HepG2 (cell line): Measurements from ENCODE around the gene PRSS16.

ENCODE experiments used
- CHD2 ChIP-seq: IDR thresholded peaks from 2 replicates; pipeline ENCODE4 v1.6.1; 2011; ENCODE audit warnings: low read depth, low read length, improper control_type of control experiment
- EZH2 ChIP-seq: conservative IDR thresholded peaks from 2 replicates; pipeline ENCODE4 v1.6.1; 2012; ENCODE audit warnings: mild to moderate bottlenecking, low read depth, low read length, moderate library complexity
- KDM5B ChIP-seq: sonication (generic); formaldehyde crosslinking; IDR thresholded peaks from 2 replicates; pipeline ENCODE4 v1.4.0; 2020; ENCODE audit warnings: missing genetic modification reagents, mild to moderate bottlenecking, borderline replicate concordance
- POLR2A ChIP-seq, 2 experiments: IDR thresholded peaks; 2 replicates each; pipeline ENCODE4 v1.6.1; 2011; ENCODE audit warnings: low read depth in 2 of 2, low read length in 2 of 2, mild to moderate bottlenecking in 1 of 2, moderate library complexity in 1 of 2; ENCODE audit not compliant: insufficient read depth in 1 of 2
- POLR2AphosphoS5 ChIP-seq: IDR thresholded peaks from 2 replicates; pipeline ENCODE4 v1.6.1; 2012; ENCODE audit warnings: low read depth, low read length
- RBFOX2 ChIP-seq: fragments of 200-400 bp; formaldehyde crosslinking; IDR thresholded peaks from 2 replicates; pipeline ENCODE4 v1.6.1; 2017; ENCODE audit warnings: low read depth, mild to moderate bottlenecking, low read length
- ZNF674 ChIP-seq: sonication (generic); formaldehyde crosslinking; IDR thresholded peaks from 2 replicates; pipeline ENCODE4 v1.5.0; 2020; ENCODE audit warnings: low read depth, mild to moderate bottlenecking, missing genetic modification reagents
- ZNF768 ChIP-seq: sonication (generic); formaldehyde crosslinking; IDR thresholded peaks from 2 replicates; pipeline ENCODE4 v1.4.0; 2020; ENCODE audit warnings: missing genetic modification reagents
- ZNF850 ChIP-seq: sonication (generic); formaldehyde crosslinking; conservative IDR thresholded peaks from 2 replicates; pipeline ENCODE4 v1.9.0; 2021; ENCODE audit warnings: mild to moderate bottlenecking, missing genetic modification reagents
- TF ChIP-seq, protein P1 (sequence below): sonication (generic); formaldehyde crosslinking; IDR thresholded peaks from 2 replicates; pipeline ENCODE4 v1.4.0; 2020; ENCODE audit warnings: missing genetic modification reagents
- TF ChIP-seq, protein P2 (sequence below): sonication (generic); formaldehyde crosslinking; IDR thresholded peaks from 2 replicates; pipeline ENCODE4 v1.8.1; 2022; ENCODE audit warnings: mild to moderate bottlenecking, missing genetic modification reagents
- TF ChIP-seq, protein P3 (sequence below): sonication (generic); formaldehyde crosslinking; IDR thresholded peaks from 2 replicates; pipeline ENCODE4 v1.4.0; 2020; ENCODE audit warnings: missing genetic modification reagents
- TF ChIP-seq, protein P4 (sequence below): sonication (generic); formaldehyde crosslinking; IDR thresholded peaks from 2 replicates; pipeline ENCODE4 v1.5.0; 2020; ENCODE audit warnings: mild to moderate bottlenecking, missing genetic modification reagents
- TF ChIP-seq, protein P5 (sequence below): sonication (generic); formaldehyde crosslinking; IDR thresholded peaks from 2 replicates; pipeline ENCODE4 v1.5.0; 2020; ENCODE audit warnings: mild to moderate bottlenecking, missing genetic modification reagents, moderate library complexity

DNA sequence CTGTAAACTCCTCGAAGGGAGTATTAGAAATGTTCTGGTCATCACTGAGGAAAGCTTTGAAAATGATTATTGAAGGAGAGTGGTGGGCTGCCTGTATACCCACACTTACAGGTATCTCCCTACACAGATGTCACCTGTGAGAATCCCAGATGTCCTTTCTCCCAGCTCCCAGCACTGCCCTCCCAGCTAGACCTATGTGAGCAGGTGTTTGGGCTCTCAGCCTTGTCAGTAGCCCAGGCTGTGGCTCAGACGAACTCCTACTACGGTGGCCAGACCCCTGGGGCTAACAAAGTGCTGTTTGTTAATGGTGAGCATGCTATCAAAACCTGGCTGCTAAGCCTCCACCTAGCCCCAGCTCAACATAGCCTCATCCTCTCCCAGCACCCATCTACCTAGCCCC is 7.1 kb downstream of the PRSS16 start:
- TF ChIP-seq, protein P1, sequence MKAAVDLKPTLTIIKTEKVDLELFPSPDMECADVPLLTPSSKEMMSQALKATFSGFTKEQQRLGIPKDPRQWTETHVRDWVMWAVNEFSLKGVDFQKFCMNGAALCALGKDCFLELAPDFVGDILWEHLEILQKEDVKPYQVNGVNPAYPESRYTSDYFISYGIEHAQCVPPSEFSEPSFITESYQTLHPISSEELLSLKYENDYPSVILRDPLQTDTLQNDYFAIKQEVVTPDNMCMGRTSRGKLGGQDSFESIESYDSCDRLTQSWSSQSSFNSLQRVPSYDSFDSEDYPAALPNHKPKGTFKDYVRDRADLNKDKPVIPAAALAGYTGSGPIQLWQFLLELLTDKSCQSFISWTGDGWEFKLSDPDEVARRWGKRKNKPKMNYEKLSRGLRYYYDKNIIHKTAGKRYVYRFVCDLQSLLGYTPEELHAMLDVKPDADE (CRISPR knock-in tag) = no peak
- TF ChIP-seq KDM5B = no peak
- TF ChIP-seq RBFOX2 = no peak
- TF ChIP-seq CHD2 = no peak
- no peak for TF ChIP-seq ZNF768 (CRISPR knock-in tag)
- TF ChIP-seq EZH2 = no peak
- no peak for TF ChIP-seq ZNF674 (CRISPR knock-in tag)
- TF ChIP-seq, protein P2, sequence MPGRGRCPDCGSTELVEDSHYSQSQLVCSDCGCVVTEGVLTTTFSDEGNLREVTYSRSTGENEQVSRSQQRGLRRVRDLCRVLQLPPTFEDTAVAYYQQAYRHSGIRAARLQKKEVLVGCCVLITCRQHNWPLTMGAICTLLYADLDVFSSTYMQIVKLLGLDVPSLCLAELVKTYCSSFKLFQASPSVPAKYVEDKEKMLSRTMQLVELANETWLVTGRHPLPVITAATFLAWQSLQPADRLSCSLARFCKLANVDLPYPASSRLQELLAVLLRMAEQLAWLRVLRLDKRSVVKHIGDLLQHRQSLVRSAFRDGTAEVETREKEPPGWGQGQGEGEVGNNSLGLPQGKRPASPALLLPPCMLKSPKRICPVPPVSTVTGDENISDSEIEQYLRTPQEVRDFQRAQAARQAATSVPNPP (CRISPR knock-in tag) = no peak
- no peak for TF ChIP-seq POLR2A (IDR thresholded peaks at IDR 0.05; ENCODE audit: insufficient read depth in 1 of 2, low read depth in 2 of 2, low read length in 2 of 2)
- TF ChIP-seq, protein P3, sequence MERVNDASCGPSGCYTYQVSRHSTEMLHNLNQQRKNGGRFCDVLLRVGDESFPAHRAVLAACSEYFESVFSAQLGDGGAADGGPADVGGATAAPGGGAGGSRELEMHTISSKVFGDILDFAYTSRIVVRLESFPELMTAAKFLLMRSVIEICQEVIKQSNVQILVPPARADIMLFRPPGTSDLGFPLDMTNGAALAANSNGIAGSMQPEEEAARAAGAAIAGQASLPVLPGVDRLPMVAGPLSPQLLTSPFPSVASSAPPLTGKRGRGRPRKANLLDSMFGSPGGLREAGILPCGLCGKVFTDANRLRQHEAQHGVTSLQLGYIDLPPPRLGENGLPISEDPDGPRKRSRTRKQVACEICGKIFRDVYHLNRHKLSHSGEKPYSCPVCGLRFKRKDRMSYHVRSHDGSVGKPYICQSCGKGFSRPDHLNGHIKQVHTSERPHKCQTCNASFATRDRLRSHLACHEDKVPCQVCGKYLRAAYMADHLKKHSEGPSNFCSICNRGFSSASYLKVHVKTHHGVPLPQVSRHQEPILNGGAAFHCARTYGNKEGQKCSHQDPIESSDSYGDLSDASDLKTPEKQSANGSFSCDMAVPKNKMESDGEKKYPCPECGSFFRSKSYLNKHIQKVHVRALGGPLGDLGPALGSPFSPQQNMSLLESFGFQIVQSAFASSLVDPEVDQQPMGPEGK = no peak
- no peak for TF ChIP-seq POLR2AphosphoS5
- TF ChIP-seq, protein P4, sequence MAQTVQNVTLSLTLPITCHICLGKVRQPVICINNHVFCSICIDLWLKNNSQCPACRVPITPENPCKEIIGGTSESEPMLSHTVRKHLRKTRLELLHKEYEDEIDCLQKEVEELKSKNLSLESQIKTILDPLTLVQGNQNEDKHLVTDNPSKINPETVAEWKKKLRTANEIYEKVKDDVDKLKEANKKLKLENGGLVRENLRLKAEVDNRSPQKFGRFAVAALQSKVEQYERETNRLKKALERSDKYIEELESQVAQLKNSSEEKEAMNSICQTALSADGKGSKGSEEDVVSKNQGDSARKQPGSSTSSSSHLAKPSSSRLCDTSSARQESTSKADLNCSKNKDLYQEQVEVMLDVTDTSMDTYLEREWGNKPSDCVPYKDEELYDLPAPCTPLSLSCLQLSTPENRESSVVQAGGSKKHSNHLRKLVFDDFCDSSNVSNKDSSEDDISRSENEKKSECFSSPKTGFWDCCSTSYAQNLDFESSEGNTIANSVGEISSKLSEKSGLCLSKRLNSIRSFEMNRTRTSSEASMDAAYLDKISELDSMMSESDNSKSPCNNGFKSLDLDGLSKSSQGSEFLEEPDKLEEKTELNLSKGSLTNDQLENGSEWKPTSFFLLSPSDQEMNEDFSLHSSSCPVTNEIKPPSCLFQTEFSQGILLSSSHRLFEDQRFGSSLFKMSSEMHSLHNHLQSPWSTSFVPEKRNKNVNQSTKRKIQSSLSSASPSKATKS = no peak
- no peak for TF ChIP-seq ZNF850
- TF ChIP-seq, protein P5, sequence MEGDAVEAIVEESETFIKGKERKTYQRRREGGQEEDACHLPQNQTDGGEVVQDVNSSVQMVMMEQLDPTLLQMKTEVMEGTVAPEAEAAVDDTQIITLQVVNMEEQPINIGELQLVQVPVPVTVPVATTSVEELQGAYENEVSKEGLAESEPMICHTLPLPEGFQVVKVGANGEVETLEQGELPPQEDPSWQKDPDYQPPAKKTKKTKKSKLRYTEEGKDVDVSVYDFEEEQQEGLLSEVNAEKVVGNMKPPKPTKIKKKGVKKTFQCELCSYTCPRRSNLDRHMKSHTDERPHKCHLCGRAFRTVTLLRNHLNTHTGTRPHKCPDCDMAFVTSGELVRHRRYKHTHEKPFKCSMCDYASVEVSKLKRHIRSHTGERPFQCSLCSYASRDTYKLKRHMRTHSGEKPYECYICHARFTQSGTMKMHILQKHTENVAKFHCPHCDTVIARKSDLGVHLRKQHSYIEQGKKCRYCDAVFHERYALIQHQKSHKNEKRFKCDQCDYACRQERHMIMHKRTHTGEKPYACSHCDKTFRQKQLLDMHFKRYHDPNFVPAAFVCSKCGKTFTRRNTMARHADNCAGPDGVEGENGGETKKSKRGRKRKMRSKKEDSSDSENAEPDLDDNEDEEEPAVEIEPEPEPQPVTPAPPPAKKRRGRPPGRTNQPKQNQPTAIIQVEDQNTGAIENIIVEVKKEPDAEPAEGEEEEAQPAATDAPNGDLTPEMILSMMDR (CRISPR knock-in tag) = no peak
